SU-DHL-6 (cell line): ENCODE measurements around the gene COG5.

Experiments
- H2AFZ ChIP-seq: fragments of 200-600 bp; sonication (generic); 2 replicates; pipeline ENCODE4 v1.6.1; 2014; ENCODE audit warnings: low read depth, mild to moderate bottlenecking, moderate library complexity, mixed read lengths, antibody characterized with exemption, low read length; ENCODE audit not compliant: severe bottlenecking
- H3F3A ChIP-seq: fragments of 200-600 bp; shearing (Covaris generic); 2 replicates; pipeline ENCODE4 v1.6.0; 2016; ENCODE audit warnings: antibody characterized with exemption, mild to moderate bottlenecking; ENCODE audit not compliant: insufficient read depth
- H3K27ac ChIP-seq: fragments of 200-600 bp; sonication (generic); 2 replicates; pipeline ENCODE4 v1.5.1; 2016; ENCODE audit warnings: low read depth, mild to moderate bottlenecking, low read length, moderate library complexity, mixed read lengths
- H3K27me3 ChIP-seq: fragments of 200-600 bp; sonication (generic), shearing (Covaris generic); 2 replicates; pipeline ENCODE4 v1.6.0; 2014; ENCODE audit warnings: mild to moderate bottlenecking, low read length
- H3K36me3 ChIP-seq: fragments of 200-600 bp; sonication (generic); 2 replicates; pipeline ENCODE4 v1.6.1; 2014; ENCODE audit warnings: mild to moderate bottlenecking, low read length, mixed read lengths
- H3K4me2 ChIP-seq: fragments of 300-600, 200-600 bp; shearing (Covaris generic), sonication (generic); 2 replicates; pipeline ENCODE4 v1.6.0; 2014; ENCODE audit warnings: low read length, low read depth, mild to moderate bottlenecking; ENCODE audit not compliant: poor library complexity, severe bottlenecking
- H3K4me3 ChIP-seq: fragments of 200-600 bp; sonication (generic); 2 replicates; pipeline ENCODE4 v1.5.1; 2014; ENCODE audit warnings: antibody characterized with exemption, low read length, mild to moderate bottlenecking, mixed read lengths; ENCODE audit not compliant: insufficient read depth, poor library complexity, severe bottlenecking
- H3K79me2 ChIP-seq: fragments of 200-600 bp; sonication (generic); 2 replicates; pipeline ENCODE4 v1.6.1; 2014; ENCODE audit warnings: mild to moderate bottlenecking, low read length, moderate library complexity; ENCODE audit not compliant: insufficient read depth
- H3K9ac ChIP-seq: fragments of 200-600 bp; sonication (generic); 2 replicates; pipeline ENCODE4 v1.7.0; 2014; ENCODE audit warnings: mild to moderate bottlenecking, low read length
- H3K9me2 ChIP-seq: fragments of 200-600 bp; sonication (generic); replicated peaks from 2 replicates; pipeline ENCODE4 v1.6.1; 2014; ENCODE audit warnings: low read length; ENCODE audit not compliant: insufficient read depth
- H3K9me3 ChIP-seq: fragments of 200-600 bp; sonication (generic); 2 replicates; pipeline ENCODE4 v1.6.1; 2014; ENCODE audit warnings: low read length, mixed read lengths; ENCODE audit not compliant: insufficient read depth
- H4K20me1 ChIP-seq: fragments of 200-600 bp; sonication (generic); 2 replicates; pipeline ENCODE4 v1.6.1; 2014; ENCODE audit warnings: low read depth, mild to moderate bottlenecking, antibody characterized with exemption, low read length, moderate library complexity, mixed read lengths
- CTCF ChIP-seq: fragments of 200-600 bp; sonication (generic); IDR thresholded peaks from one replicate; pipeline ENCODE4 v1.5.1; 2017; ENCODE audit warnings: antibody characterized with exemption, mild to moderate bottlenecking, low read length, moderate library complexity; ENCODE audit not compliant: insufficient read depth, poor library complexity, severe bottlenecking
- EZH2phosphoT487 ChIP-seq: fragments of 200-600 bp; sonication (generic), shearing (Covaris generic); conservative IDR thresholded peaks from 2 replicates; pipeline ENCODE4 v1.6.1; 2018; ENCODE audit warnings: mild to moderate bottlenecking, antibody characterized with exemption, low read length, moderate library complexity, mixed read lengths

COG5 gene

GRCh38 chr7:107609811-107610261, 46.1 kb upstream of the COG5 start:
- peaks cover 11% of the 10 kb centered on the region; the same call in 1 of the 2 replicates for H3K36me3 ChIP-seq
- TF ChIP-seq EZH2phosphoT487 = no peak
- no peak overlapping the region for H2AFZ ChIP-seq
- H3K27me3 ChIP-seq = no peaks in the 10 kb centered on the region
- H3K9me2 ChIP-seq = no peaks in the 10 kb centered on the region
- H3F3A ChIP-seq = no peaks in the 10 kb centered on the region
- H4K20me1 ChIP-seq = no peaks in the 10 kb centered on the region
- H3K9me3 ChIP-seq = no peaks in the 10 kb centered on the region
- no peaks in the 10 kb centered on the region for H3K79me2 ChIP-seq
- no peak overlapping the region for H3K4me2 ChIP-seq
- no peak overlapping the region for H3K4me3 ChIP-seq
- H3K27ac ChIP-seq = no peak overlapping the region
- H3K9ac ChIP-seq = no peak overlapping the region

- no peak overlapping the region for H3K9ac ChIP-seq
- H2AFZ ChIP-seq = no peak overlapping the region
- H3K27me3 ChIP-seq = no peaks in the 10 kb centered on the region
- no peaks in the 10 kb centered on the region for H4K20me1 ChIP-seq
- no peak overlapping the region for H3K27ac ChIP-seq
- H3K9me3 ChIP-seq = no peaks in the 10 kb centered on the region
- no peaks in the 10 kb centered on the region for H3K9me2 ChIP-seq
- H3K4me2 ChIP-seq = no peak overlapping the region
- no peak overlapping the region for H3K4me3 ChIP-seq
- H3F3A ChIP-seq = no peaks in the 10 kb centered on the region
- TF ChIP-seq EZH2phosphoT487 (no peak), CTCF (no peak)
- peaks cover 15% of the 10 kb centered on the region; the same call in 1 of the 2 replicates for H3K36me3 ChIP-seq
- no peaks in the 10 kb centered on the region for H3K79me2 ChIP-seq
These were observed 42.6 kb upstream of the COG5 start for GRCh38 chr7:107606303-107606702.

GRCh38 chr7:107605218-107605815, 41.6 kb upstream of the COG5 start:
- Histone ChIP-seq H2AFZ (no peak overlapping the region), H3K4me3 (no peak overlapping the region), H3K9ac (no peak overlapping the region), H3K79me2 (no peaks in the 10 kb centered on the region), H3K27me3 (no peaks in the 10 kb centered on the region), H3K36me3 (peaks cover 20% of the 10 kb centered on the region; the same call in 1 of the 2 replicates), H3K9me2 (no peaks in the 10 kb centered on the region), H3K27ac (no peak overlapping the region), H3K9me3 (no peaks in the 10 kb centered on the region), H3K4me2 (no peak overlapping the region), H4K20me1 (no peaks in the 10 kb centered on the region), H3F3A (0 out of 2 replicates have a peak, but pooled peaks cover under 1% of the 10 kb centered on the region)
- TF ChIP-seq CTCF = no peak
- TF ChIP-seq EZH2phosphoT487 = no peak

GRCh38 chr7:107600816-107601215, 37.1 kb upstream of the COG5 start:
- H3K9ac ChIP-seq = no peak overlapping the region
- H2AFZ ChIP-seq = no peak overlapping the region
- TF ChIP-seq CTCF = no peak
- no peak for TF ChIP-seq EZH2phosphoT487
- no peak overlapping the region for H3K27ac ChIP-seq
- no peaks in the 10 kb centered on the region for H3K9me3 ChIP-seq
- no peaks in the 10 kb centered on the region for H3K27me3 ChIP-seq
- H3K9me2 ChIP-seq = no peaks in the 10 kb centered on the region
- peaks cover 25% of the 10 kb centered on the region; the same call in 1 of the 2 replicates for H3K36me3 ChIP-seq
- H3F3A ChIP-seq = peaks cover 10% of the 10 kb centered on the region; the same call in 1 of the 2 replicates
- H4K20me1 ChIP-seq = no peaks in the 10 kb centered on the region
- H3K4me3 ChIP-seq = no peak overlapping the region
- H3K4me2 ChIP-seq = no peak overlapping the region
- no peaks in the 10 kb centered on the region for H3K79me2 ChIP-seq
